Epithelial cell of proximal tubule (primary cell): ENCODE data around the gene MRPS34. TPM values are rescaled to one million over a fixed set of nuclear protein-coding genes. Genes with fewer than 3 reads are reported as not detected.

ENCODE experiments used
- DNase-seq: peaks from one replicate; pipeline ENCODE4 v3.0.0-alpha.2; 2011; ENCODE audit warnings: low read depth
- H3K4me3 ChIP-seq: 2 replicates; pipeline ENCODE4 v1.5.1; 2011; ENCODE audit warnings: low read depth, mild to moderate bottlenecking, low read length
- CTCF ChIP-seq: conservative IDR thresholded peaks from 2 replicates; pipeline ENCODE4 v1.5.1; 2012; ENCODE audit warnings: low read depth, mild to moderate bottlenecking, low read length
- total RNA-seq: library from RNA; depleted of rRNA; stranded (reverse); fragments of >200 nt; gene quantifications from 2 replicates; pipeline ENCODE4 v1.2.3, GENCODE V29; 2015

The MRPS34 gene
- total RNA-seq, 1 donor from 2014 or later, result 167 TPM

- no peak overlapping the region for H3K4me3 ChIP-seq
- TF ChIP-seq CTCF, result no peak
- no peak for DNase-seq
Observed at GRCh38 chr16:1777375-1778199, 4.7 kb upstream of the MRPS34 start.

- no peak overlapping the region for H3K4me3 ChIP-seq
- TF ChIP-seq CTCF, result no peak
- no peak for DNase-seq
Observed at GRCh38 chr16:1776991-1777374, 4.0 kb upstream of the MRPS34 start.

- no peak for TF ChIP-seq CTCF
- DNase-seq, result no peak
- H3K4me3 ChIP-seq, result no peak overlapping the region
Observed at GRCh38 chr16:1776672-1776955, 3.7 kb upstream of the MRPS34 start.

- TF ChIP-seq CTCF, result no peak
- no peak for DNase-seq
- H3K4me3 ChIP-seq, result no peak overlapping the region
Observed at GRCh38 chr16:1775846-1776671, 3.1 kb upstream of the MRPS34 start.

GRCh38 chr16:1775006-1775845 is 2.3 kb upstream of the MRPS34 start:
- TF ChIP-seq CTCF, result no peak
- no peak overlapping the region for H3K4me3 ChIP-seq
- DNase-seq, result no peak

- no peak for TF ChIP-seq CTCF
- peak overlapping the region; percentile 85 for H3K4me3 ChIP-seq
- no peak for DNase-seq
Observed at GRCh38 chr16:1774448-1774780, 1.5 kb upstream of the MRPS34 start.
